ENCODE data around the gene STK11.

The STK11 gene

DNA sequence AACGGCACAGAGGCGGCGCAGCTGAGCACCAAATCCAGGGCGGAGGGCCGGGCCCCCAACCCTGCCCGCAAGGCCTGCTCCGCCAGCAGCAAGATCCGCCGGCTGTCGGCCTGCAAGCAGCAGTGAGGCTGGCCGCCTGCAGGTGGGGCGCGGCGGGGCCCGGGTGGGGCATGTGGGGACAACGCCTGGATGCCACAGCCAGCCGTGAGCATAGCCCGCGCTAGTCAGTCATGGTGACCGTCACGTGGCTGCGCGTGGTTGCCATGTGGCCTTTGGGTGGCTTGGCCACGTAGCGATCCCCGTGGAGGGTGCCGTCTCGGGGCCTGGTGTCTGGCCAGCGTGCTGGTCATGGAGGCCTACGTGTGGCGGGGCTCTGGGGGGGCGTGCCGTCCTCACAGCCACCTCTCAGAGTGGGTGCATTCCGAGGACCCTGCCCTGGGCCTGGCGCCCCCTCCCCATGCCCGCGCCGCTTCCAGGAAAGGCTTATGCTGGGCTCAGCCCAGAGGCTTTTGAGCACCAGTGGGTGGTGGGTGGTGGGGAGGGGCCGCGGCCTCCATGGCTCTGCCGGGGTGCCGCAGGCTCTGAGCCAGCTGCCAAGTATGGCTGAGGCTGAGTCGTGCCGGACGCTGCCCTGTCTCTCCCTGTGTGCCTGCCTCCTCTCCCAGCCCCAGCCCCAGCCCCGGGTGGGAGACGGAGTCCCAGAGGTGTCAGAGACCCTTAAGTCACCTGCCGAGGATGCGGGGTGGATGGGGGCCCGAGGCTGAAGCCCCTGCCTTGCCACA lies 21.1 kb downstream of the STK11 start:
- no peak for DNase-seq

DNA sequence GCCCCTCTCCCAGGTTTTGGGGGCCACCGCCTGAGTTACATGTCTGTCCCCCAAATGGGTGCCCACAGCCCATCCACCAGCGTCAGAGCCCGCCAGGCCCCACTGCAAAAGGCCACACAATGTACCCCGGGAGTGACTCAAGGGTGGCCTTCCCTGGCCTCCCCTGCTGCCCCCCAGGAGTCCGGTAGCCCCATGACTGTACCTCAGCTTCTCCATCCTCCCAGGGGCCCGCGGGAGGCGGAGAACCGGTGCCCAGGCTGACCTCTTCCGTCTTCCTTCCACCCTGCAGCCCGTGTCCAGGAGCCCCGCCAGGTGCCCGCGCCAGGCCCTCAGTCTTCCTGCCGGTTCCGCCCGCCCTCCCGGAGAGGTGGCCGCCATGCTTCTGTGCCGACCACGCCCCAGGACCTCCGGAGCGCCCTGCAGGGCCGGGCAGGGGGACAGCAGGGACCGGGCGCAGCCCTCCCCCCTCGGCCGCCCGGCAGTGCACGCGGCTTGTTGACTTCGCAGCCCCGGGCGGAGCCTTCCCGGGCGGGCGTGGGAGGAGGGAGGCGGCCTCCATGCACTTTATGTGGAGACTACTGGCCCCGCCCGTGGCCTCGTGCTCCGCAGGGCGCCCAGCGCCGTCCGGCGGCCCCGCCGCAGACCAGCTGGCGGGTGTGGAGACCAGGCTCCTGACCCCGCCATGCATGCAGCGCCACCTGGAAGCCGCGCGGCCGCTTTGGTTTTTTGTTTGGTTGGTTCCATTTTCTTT lies 21.9 kb downstream of the STK11 start:
- DNase-seq: no peak

DNA sequence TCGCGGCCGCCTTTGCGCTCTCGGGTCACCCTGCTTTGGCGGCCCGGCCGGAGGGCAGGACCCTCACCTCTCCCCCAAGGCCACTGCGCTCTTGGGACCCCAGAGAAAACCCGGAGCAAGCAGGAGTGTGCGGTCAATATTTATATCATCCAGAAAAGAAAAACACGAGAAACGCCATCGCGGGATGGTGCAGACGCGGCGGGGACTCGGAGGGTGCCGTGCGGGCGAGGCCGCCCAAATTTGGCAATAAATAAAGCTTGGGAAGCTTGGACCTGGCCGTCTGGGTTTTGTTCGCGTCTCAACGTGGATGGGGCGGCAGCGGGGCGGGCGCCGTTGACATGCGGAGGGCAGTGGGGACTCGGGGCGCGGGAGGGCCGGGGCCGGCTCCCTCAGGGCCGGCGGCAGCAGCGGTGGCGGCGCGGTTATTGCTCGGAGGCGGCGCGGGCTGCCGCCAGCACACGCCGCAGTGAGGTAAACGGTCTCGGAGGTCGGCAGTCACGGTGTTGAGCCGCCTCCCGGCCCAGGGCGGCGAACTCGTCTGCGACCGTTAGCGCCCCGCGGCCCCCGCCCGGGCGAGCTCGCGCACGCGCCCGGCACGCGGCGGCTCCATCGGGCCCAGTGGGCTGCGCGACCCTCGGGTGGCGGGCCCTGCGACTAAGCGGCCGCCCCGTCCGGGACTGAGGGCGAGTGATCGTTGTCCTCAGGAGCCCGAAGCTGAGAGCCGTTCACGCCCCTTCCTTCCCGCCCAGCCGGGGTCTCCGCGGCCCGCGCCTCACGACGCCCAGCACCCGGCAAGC lies 22.8 kb downstream of the STK11 start:
- no peak for DNase-seq

DNA sequence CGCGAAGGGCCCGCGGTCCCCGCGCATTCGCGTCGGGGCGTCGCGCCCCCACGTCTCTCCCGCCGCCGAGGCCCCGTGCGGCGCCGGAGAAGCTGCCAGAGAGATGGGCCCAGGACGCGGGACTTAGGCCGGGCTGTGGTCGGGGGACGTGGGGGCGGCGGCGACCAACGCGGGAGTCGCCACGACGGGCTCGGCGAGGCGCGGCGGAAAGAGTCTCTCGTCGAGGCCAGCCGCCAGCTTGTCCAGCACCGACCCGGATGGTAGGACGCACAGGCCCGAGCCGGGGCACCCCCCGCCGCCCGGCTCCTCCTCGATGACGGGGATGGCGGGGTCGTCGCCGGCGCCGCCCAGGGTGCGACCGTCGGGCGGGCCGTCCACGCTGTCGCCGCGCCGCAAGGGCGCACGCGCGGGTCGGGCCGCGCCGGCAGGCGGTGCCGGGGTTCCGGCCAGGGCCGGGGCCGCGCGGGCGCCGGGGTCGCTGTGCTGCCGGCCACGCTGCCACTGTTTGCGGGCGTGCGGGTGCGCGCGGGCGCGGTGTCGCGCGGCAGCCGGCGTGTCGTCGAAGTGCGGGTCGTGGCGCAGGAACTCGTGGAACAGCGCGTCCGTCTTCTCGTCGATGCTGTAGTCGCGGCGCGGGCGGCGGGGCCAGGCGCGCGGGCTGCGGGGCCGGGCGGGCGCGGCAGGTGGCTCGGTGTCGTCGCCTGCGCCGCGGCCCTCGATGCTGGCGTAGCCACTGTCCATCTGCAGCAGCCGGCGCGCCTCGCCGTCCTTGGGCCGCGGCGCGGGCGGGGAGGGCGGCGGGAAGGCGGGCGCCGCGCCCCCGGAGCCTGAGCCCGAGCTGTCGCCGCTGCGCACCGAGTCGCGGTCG lies 23.7 kb downstream of the STK11 start:
- DNase-seq: no peak

- no peak for DNase-seq
Measured at GRCh38 chr19:1229924-1230782, 24.6 kb downstream of the STK11 start.

- DNase-seq: no peak
Measured at GRCh38 chr19:1230783-1231489, 25.4 kb downstream of the STK11 start.

- no peak for DNase-seq
Measured at GRCh38 chr19:1231729-1232637, 26.4 kb downstream of the STK11 start.

DNA sequence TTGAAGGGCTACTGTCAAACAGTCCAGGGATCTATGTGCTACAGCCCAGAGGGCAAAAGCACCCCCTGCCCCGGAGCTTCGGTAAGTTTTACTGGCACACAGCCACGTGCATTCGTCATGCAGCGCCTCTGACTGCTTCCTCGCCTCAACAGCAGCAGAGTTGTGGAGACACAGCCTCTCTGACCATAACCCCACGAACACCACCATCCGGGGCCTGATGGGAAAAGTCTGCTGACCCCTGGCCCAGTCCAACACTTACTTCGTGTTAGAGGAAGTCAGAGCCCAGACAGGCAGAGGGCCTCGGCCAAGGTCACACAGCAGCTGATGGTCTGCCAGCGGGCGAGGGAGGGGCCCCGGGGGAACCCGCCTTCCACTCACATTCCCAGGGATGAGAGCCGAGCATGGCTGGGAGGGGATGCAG lies 27.1 kb downstream of the STK11 start:
- DNase-seq: no peak

DNA sequence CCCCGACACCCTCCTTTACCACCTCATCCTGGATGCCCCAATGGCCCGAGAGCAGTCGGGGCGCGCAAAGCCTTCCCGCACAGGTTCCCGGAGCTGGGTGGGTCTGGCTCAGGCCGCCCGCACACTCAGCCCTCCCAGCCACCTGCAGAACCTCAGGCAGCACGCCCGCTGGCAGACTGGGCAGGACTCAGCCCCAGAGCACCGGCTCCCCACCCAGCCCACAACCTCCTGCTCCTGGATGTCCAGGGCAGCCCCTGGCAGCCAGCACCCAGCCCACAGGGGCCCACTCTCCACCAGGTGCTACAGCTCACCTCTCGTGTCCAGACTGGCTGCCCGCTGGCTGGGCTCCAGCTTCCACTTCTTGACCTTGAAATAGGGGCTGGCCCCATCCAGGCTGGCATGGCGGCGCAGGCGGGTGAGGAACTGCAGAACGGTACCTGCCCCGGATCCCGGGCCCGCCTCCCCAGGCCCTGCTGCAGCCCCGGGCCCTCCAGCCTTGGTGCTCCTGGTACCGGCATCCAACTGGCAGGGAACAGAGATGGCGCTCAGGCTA lies 27.6 kb downstream of the STK11 start:
- DNase-seq: no peak

DNA sequence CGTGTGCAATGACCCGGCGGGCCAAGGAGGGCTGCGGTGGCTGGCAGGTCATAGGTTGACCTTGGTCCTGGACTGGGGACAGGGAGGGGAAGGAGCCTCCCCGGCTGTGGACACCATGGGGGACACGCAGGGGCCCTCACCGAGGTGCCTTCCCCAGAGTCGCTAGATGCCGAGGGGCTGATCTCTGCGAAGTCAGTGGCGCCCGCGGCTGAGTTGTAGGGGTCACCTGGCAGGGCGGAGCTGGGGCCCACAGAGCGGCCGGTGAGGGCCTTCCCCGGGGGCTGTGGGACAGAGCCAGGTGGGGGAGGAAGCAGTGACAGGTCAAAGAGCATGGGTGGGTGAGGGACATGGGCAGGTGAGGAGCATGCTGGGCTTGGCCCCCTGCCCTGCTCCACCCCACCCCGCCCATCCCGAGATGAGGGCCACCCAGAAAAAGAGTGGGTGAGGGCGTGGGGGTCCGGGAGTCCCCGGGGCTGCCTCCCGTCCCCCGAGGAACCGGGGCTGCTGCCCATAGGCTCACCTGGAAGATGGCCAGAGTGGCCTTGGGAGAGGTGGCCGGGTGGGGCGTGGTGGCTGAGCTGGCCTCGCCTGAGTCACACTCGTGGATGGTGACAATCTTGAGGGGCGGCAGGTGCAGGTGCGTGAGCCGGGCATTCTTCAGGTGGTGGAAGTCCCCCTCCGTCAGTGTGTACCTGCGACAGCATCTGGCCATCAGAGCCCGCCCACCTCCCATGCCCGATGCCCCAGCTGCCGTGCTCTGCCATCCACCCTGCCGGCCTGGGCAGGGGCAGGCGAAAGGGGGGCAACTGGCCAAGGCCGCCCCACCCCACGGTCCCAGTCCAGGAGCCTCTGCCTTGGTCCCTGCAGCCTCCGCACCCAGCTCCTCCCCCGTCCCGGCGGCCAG lies 28.7 kb downstream of the STK11 start:
- no peak for DNase-seq

DNA sequence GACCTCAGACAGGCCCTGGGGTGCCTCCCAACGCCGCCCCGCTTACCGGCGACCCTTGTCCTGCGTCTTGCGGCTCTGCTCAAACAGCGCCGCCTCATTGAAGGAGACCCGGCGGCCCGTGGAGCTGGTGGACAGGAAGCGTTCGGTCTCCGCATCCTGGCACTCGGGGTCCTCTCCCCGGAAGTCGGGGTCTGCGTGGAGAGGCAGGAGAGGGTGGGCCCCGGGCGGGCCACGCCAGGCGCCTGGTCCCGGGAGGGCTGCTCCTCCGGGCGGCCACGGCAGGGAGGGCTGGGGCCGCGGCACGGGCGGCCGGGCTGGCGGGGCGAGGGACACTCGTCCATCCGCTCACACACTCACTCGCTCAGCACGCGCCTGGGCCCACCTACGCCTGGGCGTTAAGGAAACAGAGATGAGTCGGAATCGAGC lies 29.4 kb downstream of the STK11 start:
- no peak for DNase-seq

DNA sequence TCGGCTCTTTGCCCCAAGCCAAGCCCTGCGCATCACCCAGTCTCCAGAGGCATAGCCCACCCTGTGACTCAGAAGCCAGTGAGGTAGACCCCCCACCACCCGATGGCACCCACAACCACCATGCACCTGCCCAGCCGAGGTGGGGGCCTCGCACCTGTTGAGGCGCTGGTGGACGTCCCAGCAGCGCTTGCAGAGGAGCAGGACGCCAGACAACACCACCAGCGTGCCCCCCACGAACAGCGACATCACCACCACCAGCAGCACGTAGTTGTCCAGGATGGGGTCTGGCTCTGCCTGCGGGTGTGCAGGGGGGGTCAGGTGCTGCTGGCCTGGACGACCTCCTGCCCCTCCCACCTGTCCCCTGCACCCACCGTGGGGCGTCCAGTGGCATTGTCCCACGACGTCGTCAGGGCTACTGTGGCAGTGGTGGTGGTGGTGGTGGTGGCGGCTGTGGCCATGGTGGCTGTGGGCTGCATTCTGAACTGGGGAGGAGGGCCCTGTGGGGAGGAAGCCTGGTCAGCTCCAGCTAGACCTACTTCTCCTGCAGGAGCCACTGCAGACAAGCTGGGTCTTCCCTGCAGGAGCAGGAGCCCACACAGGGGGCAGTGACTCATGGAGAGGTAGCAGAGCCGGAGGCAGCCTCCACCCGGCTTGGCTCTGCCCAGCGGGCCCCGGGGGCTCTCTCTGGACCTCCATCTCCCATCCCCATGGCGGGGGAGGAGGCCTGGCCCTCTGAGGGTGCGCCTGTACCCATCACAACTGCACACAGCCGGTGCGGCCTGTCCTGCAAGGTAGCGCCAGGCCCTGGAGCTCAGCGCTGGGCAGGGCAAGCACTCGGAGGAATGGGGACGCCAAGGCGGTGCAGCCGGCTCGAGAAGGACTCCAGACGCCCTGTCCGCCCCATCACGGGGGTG lies 30.3 kb downstream of the STK11 start:
- no peak for DNase-seq

- no peak for DNase-seq
Measured at GRCh38 chr19:1236576-1236975, 31.0 kb downstream of the STK11 start.

GRCh38 chr19:1237027-1237659 lies 31.6 kb downstream of the STK11 start:
- DNase-seq: no peak

GRCh38 chr19:1237754-1238368 lies 32.3 kb downstream of the STK11 start, which contains the start of gene CBARP:
CBARP (minus strand) TSS chr19:1238005; CDS start chr19:1236100, 1,905 bp downstream.
- DNase-seq: peak; percentile 74
